ENCODE measurements around the gene CACNB3. TPM values are rescaled to one million over a fixed set of nuclear protein-coding genes. Genes with fewer than 3 reads are reported as not detected.

The CACNB3 gene
- total and polyA plus RNA-seq, 4 donors = 0.92 to 1.9 (median 1.2) TPM

DNA sequence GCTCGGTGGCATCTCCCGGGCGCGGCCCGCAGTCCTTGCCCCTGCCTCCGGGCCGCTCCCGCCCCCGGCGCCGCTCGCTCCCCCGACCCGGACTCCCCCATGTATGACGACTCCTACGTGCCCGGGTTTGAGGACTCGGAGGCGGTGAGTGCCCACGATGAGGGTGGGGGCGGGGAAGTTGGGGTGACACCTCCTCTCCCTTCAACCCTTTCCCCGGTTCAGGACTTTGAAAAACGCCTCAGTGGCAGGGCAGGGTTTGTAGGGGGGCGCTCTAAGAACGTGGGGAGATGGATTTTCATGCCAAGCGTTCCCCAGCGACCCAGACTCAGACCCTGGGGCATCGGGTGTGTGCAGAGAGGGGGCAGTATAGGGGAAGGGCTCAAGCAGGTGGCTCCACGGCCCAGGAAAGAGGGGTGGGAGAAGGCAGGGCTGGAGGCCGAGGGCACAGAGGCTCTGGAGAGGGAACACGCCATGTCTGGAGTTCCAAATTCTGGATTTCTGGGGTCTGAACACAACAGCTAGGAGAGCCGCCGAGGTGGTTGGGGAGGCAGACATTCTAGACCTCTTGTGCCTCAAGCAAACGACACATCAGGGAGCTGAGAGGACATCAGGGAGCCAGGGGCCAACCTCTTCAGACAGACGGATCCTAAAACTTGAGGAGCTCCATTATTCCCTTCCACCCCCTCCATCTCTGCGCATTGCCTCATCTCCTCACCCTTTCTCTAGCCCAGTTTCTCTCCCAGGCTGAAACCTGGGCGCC, 715 bp downstream of the CACNB3 start:
- H3K9me3 ChIP-seq (ENCODE audit: control insufficient read depth in 4 of 4, low read length in 3 of 4) = no peaks in the 10 kb centered on the region
- no peaks in the 10 kb centered on the region for H3K36me3 ChIP-seq (ENCODE audit: control insufficient read depth in 4 of 4, insufficient read depth in 3 of 4, low read depth in 1 of 4, low read length in 3 of 4)
- no peak for DNase-seq (ENCODE audit: low spot score)
- no peak overlapping the region for H3K9ac ChIP-seq (ENCODE audit: low read depth in 1 of 2, low read length in 2 of 2)
- TF ChIP-seq JUND (IDR thresholded peaks at IDR 0.05) (no peak), TAF1 (conservative IDR thresholded peaks at IDR 0.05) (no peak)
- H3K27me3 ChIP-seq (ENCODE audit: control insufficient read depth in 4 of 4, insufficient read depth in 4 of 4, low read length in 3 of 4) = peaks cover 0 to 6% (median 3%) of the 10 kb centered on the region in 4 donors
- peaks cover 3 to 26% (median 17%) of the 10 kb centered on the region in 4 donors for H3K4me1 ChIP-seq (ENCODE audit: control insufficient read depth in 4 of 4, insufficient read depth in 4 of 4, low read length in 3 of 4)
- WGBS = 23% methylated on average over 37 of the region's 37 CpGs
- H3K4me3 ChIP-seq (ENCODE audit: low read depth in 1 of 3, low read length in 3 of 3) = peak overlapping the region in 1 of 3 donors; percentile 63
- H3K27ac ChIP-seq (ENCODE audit: low read depth in 1 of 2, low read length in 2 of 2) = no peak overlapping the region

DNA sequence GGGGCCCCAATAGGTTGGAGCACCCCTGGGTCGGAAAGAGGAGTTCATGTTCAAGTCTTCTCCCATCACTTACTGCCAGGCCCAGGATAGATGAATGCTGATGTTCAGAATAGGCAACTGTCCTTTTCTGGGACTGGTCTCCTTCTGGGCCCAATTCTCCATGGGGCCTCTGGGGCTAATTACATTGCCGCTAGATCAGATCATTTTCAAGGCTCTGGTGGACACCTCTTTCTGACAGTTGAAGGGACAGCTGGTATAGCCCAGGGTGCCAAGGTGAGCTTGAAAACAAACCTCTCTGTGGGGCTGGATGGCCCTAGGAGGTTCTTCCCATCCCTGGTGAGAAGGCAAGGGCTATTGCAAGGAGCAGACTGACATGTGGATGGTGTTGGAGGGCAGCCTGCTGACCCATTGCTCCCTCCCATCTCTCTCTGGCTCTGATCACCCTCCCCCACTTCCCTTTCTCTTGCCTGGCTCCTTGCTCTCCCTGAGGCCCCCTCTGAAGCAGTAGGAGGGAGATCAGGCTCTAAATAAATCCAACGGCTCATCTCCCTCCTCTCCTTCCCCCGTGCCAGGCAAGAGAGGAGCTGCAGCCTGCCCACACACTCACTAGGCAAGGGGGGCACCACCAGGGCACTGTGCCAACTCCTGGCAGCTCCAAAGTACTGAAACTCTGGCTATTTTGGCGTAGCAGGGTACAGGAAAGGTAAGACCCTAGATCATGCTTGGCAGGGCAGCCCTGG, 1.9 kb downstream of the CACNB3 start:
- no peaks in the 10 kb centered on the region for H3K9me3 ChIP-seq (ENCODE audit: control insufficient read depth in 4 of 4, low read length in 3 of 4)
- no peak for DNase-seq (ENCODE audit: low spot score)
- peaks cover 3 to 18% (median 12%) of the 10 kb centered on the region in 4 donors for H3K4me1 ChIP-seq (ENCODE audit: control insufficient read depth in 4 of 4, insufficient read depth in 4 of 4, low read length in 3 of 4)
- no peak overlapping the region for H3K27ac ChIP-seq (ENCODE audit: low read depth in 1 of 2, low read length in 2 of 2)
- TF ChIP-seq FOXA1 (IDR thresholded peaks at IDR 0.05) (no peak), NR2F2 (IDR thresholded peaks at IDR 0.05) (no peak), SP1 (IDR thresholded peaks at IDR 0.05) (no peak), EGR1 (IDR thresholded peaks at IDR 0.05; ENCODE audit: low read depth in 2 of 2) (no peak), JUND (IDR thresholded peaks at IDR 0.05) (no peak), GABPA (IDR thresholded peaks at IDR 0.05 in 1 of 2, conservative IDR thresholded peaks at IDR 0.05 in 1 of 2) (no peak), FOXA2 (IDR thresholded peaks at IDR 0.05) (no peak), TAF1 (conservative IDR thresholded peaks at IDR 0.05) (no peak), RXRA (IDR thresholded peaks at IDR 0.05) (no peak), HNF4A (conservative IDR thresholded peaks at IDR 0.05) (no peak), HNF4G (IDR thresholded peaks at IDR 0.05) (no peak), RAD21 (IDR thresholded peaks at IDR 0.05) (no peak), YY1 (IDR thresholded peaks at IDR 0.05) (no peak)
- TF ChIP-seq, protein P1, sequence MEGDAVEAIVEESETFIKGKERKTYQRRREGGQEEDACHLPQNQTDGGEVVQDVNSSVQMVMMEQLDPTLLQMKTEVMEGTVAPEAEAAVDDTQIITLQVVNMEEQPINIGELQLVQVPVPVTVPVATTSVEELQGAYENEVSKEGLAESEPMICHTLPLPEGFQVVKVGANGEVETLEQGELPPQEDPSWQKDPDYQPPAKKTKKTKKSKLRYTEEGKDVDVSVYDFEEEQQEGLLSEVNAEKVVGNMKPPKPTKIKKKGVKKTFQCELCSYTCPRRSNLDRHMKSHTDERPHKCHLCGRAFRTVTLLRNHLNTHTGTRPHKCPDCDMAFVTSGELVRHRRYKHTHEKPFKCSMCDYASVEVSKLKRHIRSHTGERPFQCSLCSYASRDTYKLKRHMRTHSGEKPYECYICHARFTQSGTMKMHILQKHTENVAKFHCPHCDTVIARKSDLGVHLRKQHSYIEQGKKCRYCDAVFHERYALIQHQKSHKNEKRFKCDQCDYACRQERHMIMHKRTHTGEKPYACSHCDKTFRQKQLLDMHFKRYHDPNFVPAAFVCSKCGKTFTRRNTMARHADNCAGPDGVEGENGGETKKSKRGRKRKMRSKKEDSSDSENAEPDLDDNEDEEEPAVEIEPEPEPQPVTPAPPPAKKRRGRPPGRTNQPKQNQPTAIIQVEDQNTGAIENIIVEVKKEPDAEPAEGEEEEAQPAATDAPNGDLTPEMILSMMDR (IDR thresholded peaks at IDR 0.05; ENCODE audit: low read depth, low read length, missing input control) = no peak
- TF ChIP-seq, protein P2, sequence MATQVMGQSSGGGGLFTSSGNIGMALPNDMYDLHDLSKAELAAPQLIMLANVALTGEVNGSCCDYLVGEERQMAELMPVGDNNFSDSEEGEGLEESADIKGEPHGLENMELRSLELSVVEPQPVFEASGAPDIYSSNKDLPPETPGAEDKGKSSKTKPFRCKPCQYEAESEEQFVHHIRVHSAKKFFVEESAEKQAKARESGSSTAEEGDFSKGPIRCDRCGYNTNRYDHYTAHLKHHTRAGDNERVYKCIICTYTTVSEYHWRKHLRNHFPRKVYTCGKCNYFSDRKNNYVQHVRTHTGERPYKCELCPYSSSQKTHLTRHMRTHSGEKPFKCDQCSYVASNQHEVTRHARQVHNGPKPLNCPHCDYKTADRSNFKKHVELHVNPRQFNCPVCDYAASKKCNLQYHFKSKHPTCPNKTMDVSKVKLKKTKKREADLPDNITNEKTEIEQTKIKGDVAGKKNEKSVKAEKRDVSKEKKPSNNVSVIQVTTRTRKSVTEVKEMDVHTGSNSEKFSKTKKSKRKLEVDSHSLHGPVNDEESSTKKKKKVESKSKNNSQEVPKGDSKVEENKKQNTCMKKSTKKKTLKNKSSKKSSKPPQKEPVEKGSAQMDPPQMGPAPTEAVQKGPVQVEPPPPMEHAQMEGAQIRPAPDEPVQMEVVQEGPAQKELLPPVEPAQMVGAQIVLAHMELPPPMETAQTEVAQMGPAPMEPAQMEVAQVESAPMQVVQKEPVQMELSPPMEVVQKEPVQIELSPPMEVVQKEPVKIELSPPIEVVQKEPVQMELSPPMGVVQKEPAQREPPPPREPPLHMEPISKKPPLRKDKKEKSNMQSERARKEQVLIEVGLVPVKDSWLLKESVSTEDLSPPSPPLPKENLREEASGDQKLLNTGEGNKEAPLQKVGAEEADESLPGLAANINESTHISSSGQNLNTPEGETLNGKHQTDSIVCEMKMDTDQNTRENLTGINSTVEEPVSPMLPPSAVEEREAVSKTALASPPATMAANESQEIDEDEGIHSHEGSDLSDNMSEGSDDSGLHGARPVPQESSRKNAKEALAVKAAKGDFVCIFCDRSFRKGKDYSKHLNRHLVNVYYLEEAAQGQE (IDR thresholded peaks at IDR 0.05) = no peak
- TF ChIP-seq, protein P3, sequence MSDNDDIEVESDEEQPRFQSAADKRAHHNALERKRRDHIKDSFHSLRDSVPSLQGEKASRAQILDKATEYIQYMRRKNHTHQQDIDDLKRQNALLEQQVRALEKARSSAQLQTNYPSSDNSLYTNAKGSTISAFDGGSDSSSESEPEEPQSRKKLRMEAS (IDR thresholded peaks at IDR 0.05) = no peak
- TF ChIP-seq, protein P4, sequence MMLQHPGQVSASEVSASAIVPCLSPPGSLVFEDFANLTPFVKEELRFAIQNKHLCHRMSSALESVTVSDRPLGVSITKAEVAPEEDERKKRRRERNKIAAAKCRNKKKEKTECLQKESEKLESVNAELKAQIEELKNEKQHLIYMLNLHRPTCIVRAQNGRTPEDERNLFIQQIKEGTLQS (IDR thresholded peaks at IDR 0.05) = no peak
- TF ChIP-seq, protein P5, sequence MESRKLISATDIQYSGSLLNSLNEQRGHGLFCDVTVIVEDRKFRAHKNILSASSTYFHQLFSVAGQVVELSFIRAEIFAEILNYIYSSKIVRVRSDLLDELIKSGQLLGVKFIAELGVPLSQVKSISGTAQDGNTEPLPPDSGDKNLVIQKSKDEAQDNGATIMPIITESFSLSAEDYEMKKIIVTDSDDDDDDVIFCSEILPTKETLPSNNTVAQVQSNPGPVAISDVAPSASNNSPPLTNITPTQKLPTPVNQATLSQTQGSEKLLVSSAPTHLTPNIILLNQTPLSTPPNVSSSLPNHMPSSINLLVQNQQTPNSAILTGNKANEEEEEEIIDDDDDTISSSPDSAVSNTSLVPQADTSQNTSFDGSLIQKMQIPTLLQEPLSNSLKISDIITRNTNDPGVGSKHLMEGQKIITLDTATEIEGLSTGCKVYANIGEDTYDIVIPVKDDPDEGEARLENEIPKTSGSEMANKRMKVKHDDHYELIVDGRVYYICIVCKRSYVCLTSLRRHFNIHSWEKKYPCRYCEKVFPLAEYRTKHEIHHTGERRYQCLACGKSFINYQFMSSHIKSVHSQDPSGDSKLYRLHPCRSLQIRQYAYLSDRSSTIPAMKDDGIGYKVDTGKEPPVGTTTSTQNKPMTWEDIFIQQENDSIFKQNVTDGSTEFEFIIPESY (IDR thresholded peaks at IDR 0.05) = no peak
- WGBS = 77% methylated on average over 5 of the region's 5 CpGs
- no peak overlapping the region for H3K4me3 ChIP-seq (ENCODE audit: low read depth in 1 of 3, low read length in 3 of 3)
- no peak overlapping the region for H3K9ac ChIP-seq (ENCODE audit: low read depth in 1 of 2, low read length in 2 of 2)
- H3K27me3 ChIP-seq (ENCODE audit: control insufficient read depth in 4 of 4, insufficient read depth in 4 of 4, low read length in 3 of 4) = peaks cover 0 to 6% (median 3%) of the 10 kb centered on the region in 4 donors
- no peaks in the 10 kb centered on the region for H3K36me3 ChIP-seq (ENCODE audit: control insufficient read depth in 4 of 4, insufficient read depth in 3 of 4, low read depth in 1 of 4, low read length in 3 of 4)

Data from liver (tissue), 9 donors.